Measurements from ENCODE around the gene PPDPF.

PPDPF gene

DNA sequence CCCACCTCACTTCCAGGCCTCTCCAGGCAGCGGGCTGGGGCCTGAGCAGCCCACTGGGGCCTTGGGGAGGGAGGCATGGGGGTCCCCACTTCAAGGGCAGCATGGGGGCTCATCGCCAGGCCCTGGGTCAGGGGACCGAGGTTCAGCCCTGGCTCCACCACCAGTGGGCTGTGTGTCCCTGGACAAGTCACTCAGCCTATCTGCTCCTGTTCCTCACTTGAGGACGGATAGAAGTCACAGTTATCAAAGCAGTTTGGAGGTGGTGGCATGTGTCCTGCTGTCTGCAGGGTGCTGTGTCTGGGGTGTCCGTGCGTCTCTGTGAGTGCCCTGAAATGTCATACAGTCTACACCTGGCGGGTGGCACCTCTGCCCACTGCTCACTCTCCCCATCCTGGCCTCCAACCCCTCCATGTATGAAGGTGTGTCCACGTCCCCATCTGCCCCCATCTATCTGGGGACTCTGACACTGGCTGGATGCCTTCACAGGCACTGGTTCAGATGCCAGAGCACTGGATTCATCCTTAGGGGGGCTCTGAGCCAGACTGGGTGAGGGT, 25.3 kb upstream of the PPDPF start:
- Histone ChIP-seq H3K9me3 (no peaks in the 10 kb centered on the region), H3K4me3 (ENCODE audit: low read depth, low read length) (no peak overlapping the region), H3K36me3 (peaks cover 68% of the 10 kb centered on the region), H3K4me1 (peaks cover 15% of the 10 kb centered on the region), H3K27me3 (no peaks in the 10 kb centered on the region)
- DNase-seq, result no peak
- TF ChIP-seq, protein P1, sequence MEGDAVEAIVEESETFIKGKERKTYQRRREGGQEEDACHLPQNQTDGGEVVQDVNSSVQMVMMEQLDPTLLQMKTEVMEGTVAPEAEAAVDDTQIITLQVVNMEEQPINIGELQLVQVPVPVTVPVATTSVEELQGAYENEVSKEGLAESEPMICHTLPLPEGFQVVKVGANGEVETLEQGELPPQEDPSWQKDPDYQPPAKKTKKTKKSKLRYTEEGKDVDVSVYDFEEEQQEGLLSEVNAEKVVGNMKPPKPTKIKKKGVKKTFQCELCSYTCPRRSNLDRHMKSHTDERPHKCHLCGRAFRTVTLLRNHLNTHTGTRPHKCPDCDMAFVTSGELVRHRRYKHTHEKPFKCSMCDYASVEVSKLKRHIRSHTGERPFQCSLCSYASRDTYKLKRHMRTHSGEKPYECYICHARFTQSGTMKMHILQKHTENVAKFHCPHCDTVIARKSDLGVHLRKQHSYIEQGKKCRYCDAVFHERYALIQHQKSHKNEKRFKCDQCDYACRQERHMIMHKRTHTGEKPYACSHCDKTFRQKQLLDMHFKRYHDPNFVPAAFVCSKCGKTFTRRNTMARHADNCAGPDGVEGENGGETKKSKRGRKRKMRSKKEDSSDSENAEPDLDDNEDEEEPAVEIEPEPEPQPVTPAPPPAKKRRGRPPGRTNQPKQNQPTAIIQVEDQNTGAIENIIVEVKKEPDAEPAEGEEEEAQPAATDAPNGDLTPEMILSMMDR (IDR thresholded peaks at IDR 0.05; ENCODE audit: low read depth, low read length), result no peak

DNA sequence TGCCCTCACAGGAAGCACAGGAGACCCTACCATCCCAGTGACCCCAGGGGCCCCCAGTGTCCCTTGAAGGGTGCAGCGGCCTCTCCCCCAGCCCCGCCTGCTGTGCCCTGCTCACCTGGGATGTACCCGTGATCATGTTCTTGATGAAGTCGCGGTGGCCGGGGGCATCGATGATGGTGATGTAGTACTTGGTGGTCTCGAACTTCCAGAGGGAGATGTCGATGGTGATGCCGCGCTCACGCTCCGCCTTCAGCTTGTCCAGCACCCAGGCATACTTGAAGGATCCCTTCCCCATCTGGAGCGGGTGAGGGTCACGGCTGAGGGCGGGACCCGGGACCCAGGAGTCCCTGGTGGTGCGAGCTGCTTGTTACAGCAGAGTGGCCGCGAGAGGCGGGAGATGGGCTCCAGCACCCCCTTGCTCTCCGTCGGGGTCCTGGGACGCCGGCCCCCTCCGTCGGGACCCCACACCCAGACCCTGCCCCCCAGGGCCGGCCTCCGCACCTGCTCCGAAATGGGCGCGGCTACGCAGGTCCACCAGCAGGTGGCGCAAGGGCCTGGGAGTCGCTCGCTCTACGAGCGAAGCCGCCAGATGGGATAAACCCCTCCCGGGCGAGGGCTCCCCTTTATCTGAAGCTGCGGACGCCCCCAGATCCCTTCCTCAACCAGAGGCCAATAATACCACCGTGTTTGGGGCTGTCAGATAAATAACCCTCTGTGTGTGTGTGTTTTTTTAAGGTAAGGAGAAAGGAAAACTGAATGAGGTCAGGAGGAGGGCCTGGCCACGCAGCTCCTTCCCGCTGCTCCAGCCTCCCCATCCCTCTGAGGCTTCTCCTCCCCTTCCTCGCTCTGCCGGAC, 24.6 kb upstream of the PPDPF start:
- TF ChIP-seq, protein P1 (IDR thresholded peaks at IDR 0.05; ENCODE audit: low read depth, low read length), result peak; percentile 84
- H3K4me3 ChIP-seq (ENCODE audit: low read depth, low read length), result peak overlapping the region; percentile 92
- DNase-seq, result peak; percentile 82
- no peaks in the 10 kb centered on the region for H3K27me3 ChIP-seq
- no peaks in the 10 kb centered on the region for H3K9me3 ChIP-seq
- peaks cover 15% of the 10 kb centered on the region for H3K4me1 ChIP-seq
- peaks cover 60% of the 10 kb centered on the region for H3K36me3 ChIP-seq

DNA sequence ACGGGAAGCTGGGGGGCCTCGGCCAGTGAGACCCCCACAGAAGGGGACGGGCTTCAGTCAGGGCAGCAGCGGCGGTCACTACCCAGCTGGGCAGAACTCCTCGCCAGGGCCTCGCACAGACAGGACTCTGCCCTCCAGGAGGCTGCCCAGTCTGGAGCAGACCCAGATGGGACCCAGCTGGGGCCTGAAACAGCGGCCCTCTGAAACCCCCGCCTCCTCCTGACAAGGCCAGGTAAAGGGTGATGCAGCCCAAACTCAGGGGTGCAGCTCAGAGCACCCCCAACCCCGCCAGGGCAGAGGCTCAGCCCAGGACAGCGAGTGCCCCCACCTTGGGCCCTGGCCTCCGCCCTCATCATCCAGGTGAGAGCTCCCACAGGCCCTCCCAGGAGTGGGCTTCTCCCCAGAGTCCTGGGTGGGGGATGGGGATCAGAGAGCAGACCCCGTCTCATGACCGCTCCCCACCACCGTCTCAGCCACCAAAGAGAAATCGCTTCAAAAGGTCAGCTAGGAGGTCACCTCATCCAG, 23.9 kb upstream of the PPDPF start:
- no peaks in the 10 kb centered on the region for H3K9me3 ChIP-seq
- peak; percentile 26 for DNase-seq
- peaks cover 17% of the 10 kb centered on the region for H3K4me1 ChIP-seq
- TF ChIP-seq, protein P1 (IDR thresholded peaks at IDR 0.05; ENCODE audit: low read depth, low read length), result no peak
- H3K4me3 ChIP-seq (ENCODE audit: low read depth, low read length), result peak overlapping the region; percentile 92
- peaks cover 53% of the 10 kb centered on the region for H3K36me3 ChIP-seq
- H3K27me3 ChIP-seq, result no peaks in the 10 kb centered on the region

DNA sequence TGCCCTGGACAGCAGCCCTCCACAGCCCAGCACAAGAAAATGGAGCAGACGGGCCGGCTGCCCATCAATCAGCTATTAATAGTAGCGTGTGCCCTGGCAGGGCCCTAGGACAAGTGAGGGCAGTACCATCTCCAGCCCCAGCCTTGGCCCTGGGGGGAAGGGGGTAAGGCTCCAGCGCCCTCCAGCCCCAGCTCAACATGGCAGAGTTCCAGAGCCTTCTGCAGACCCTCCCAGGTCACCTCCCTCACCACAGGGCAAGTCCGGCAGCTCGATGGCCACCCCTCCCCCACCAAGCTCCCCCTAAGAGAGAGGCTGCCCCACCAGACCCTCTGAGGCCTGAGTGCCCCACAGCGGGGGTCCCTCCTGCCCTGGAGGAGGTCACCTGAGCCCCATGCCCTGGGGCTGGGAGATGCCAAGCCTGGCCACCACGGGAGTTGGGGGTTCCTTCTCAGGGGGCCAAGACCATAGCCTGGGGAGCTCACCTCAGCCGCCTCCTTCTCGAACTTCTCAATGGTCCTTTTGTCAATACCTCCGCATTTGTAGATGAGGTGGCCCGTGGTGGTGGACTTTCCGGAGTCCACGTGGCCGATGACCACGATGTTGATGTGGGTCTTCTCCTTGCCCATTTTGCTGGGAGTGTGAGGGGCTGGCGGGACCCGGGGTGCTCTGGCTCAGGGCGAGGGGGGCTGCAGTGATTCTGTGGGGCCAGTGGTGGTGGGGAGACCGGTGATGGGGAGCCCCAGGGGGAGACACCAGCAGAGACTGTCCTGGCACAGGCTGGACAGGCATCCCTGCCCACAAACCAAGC, 23.2 kb upstream of the PPDPF start:
- peaks cover 52% of the 10 kb centered on the region for H3K36me3 ChIP-seq
- TF ChIP-seq, protein P1 (IDR thresholded peaks at IDR 0.05; ENCODE audit: low read depth, low read length), result no peak
- peak; percentile 26 for DNase-seq
- no peaks in the 10 kb centered on the region for H3K27me3 ChIP-seq
- peak overlapping the region; percentile 92 for H3K4me3 ChIP-seq (ENCODE audit: low read depth, low read length)
- H3K9me3 ChIP-seq, result no peaks in the 10 kb centered on the region
- peaks cover 22% of the 10 kb centered on the region for H3K4me1 ChIP-seq

DNA sequence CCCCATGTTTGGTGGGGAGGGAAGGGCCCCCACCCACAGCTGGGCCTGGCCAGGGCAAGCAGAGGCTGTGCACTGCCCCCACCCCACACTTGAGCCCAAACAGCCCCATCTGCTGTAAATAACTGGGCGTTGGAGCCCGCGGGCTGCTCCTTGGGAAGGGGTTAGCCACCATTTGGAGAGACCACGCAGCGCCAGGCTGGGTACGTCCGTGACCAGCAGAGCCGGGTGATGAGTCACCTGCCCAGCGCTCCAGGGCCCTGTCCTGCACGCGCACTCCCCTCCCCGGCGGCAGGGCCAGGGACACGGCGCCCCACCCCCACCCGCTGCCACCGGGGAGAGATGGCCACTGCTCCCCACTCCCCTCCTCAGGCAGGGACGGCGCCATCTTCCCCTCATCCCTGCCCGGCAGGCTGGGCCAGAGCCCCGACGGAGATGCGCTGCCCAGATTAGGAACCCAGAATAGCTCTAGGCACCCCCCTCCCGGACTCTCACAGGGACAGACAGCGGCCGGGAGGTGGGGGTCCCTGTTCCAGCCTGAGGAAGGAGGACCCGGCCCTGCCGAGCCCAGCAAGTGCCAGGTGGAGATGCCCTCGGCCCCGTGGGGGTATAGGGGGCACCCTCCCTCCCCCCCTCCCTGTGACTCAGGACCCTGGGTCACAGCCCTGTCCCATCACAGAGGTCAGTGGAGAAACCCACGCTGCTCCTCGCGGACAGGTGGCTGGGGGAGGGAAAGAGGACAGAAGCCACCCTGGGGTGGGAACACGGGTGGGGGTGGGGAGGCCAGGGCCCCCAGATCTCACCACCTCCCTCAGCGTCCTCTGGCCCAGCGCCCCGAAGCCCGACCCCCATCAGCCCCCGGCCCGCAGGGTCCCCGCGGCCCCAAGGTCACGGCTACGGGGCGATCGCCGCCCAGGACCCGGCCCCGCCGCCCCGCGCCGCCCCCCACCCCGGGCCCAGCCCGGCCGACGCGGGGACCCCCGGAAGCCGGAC, 22.3 kb upstream of the PPDPF start:
- peak overlapping the region; percentile 92 for H3K4me3 ChIP-seq (ENCODE audit: low read depth, low read length)
- H3K36me3 ChIP-seq, result peaks cover 46% of the 10 kb centered on the region
- no peaks in the 10 kb centered on the region for H3K27me3 ChIP-seq
- TF ChIP-seq, protein P1 (IDR thresholded peaks at IDR 0.05; ENCODE audit: low read depth, low read length), result no peak
- DNase-seq, result peak; percentile 84
- H3K4me1 ChIP-seq, result peaks cover 30% of the 10 kb centered on the region
- no peaks in the 10 kb centered on the region for H3K9me3 ChIP-seq
